COLO668 (cell line): Measurements from ENCODE around the gene GNG2.

Experiments
- DNase-seq: peaks from one replicate; lab custom pipeline; 2025; ENCODE audit not compliant: unreplicated experiment; lab: John Stamatoyannopoulos, UW

The GNG2 gene

DNA sequence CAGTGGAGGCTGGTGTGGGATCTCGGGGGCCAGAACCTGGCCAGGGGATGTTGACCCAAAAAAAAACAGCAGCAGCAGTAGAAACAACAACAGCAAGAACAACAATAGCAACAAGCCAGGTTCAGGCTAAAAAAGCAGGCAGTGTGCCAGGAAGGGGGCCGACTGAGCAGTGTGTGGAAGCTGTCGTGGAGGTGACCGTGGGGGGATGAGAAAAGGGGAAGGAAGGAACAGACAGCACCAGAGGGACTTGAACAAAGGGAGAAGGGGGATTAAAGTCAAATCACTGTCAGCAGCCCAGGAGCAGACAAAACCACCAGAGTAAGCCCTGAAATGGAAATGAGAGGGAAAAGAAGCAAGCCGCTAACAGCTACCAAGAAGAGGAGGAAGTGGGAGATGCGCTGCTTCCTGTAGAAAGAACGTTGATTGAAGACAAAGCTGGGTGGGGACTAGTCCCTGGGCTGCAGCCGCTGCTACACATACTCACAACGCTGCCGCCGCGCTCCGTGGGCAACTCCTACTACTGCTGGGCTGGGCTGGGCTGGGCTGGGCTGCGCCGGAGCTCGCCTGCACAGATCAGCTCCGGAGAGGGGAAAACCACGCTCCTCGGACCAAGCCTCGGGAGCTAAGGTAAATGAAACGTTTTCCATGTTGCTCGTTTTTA lies at the start of gene GNG2:
GNG2 (plus strand) TSS at position 449 of the 661 bp plus-strand sequence. CDS start 90,067 bp downstream, outside the sequence.
- peak; percentile 85 for DNase-seq

DNA sequence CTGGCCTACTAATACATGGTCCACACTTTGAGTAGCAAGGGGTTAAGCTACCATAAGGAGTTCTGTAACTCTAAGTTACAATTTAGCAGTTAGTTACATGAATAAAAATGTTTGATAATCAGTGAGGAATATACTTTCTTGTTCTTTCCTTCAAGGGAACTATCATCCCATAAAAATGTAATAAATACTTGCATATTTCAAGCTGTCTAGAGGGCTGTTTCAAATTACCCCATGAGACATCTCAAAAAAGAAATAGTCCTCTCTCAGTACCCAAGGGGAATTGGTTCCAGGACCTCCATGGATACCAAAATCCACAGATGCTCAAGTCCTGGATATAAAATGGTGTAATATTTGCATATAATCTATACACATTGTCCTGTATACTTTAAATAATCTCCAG lies 48.7 kb upstream of the GNG2 start:
- DNase-seq, result no peak

DNA sequence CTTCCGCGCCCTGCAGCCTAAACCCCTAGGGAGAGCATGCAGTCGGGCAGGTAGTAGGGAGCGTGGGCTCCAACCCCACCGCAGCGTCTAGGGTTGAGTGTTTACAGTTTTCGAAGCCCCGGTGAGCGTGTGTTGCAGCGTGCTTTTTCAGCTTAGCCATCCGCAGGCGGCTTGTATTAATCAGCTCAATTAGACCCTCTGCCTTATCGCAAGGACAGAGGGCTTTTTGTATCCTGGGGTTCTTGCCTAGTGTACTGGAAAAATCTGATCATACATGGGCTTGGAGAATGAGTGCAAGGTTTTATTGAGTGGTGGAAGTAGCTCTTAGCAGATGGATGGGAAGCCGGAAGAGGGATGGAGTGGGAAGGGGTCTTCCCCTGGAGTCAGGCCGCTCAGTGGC lies 44.4 kb upstream of the GNG2 start:
- no peak for DNase-seq

DNA sequence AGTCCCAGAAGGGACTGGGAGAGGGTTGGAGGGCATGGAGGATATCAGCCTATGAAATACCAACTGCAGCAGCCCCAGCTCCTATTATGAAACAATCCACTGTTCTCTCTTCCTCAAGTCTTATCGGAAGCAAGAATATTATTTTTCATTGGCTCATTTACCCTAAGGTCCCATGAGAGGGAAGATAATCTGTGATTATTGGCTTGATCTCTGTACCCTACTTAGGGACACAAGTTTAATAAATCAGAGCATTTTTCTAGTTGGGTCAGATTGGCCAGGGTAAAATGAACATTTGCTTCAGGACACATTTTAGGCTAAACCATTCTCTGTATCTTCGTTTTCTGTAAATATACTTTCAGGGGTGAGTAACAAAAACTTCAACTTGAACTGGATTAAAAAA lies 43.1 kb upstream of the GNG2 start:
- no peak for DNase-seq

DNA sequence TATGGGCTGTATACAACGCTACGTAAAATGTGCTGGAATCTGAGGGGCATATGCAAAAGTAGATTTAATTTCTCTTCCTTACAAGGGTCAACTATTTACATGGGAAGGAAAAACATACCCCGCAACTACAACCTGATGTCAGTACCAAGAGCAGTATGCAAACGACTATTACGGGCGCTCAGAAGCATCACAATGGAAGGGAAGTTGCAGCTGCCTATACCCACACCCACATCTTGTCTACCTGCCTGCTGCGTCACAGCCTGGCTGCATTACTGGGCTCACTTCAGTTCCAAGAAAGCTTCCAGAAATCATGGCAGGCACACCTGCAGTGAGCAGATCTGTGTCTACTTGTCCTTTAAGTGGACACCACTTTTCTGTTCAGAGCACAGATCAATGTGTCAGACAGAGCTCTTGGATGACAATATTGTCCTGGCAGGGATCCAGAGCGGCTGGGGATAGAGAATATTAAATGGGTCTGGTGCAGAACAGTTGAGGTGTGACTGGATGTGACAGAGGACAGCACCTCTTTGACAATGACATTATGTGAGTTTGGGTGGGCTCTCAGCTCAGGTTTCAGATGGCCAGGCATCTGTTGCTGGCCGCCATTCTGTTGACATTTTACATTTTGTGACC lies 41.5 kb upstream of the GNG2 start:
- DNase-seq, result peak; percentile 52

DNA sequence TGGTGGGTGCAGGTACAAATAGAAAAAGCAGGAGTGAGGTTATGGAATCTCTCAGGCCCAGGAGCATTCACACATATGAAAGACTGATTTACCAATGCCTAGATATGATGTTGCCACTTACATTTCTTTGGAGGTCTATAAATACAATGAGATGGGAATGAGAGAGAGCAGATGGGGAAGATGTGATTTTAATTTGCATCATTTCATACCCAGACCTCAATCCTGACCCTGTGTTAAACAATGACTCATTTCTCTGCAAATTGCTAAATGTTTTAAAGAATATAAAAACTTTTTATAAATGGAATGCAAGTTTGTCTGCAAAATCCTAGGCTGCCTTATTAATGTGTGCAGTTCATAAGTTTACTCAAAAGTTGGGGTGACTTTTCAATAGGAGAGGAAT lies 38.6 kb upstream of the GNG2 start:
- no peak for DNase-seq

DNA sequence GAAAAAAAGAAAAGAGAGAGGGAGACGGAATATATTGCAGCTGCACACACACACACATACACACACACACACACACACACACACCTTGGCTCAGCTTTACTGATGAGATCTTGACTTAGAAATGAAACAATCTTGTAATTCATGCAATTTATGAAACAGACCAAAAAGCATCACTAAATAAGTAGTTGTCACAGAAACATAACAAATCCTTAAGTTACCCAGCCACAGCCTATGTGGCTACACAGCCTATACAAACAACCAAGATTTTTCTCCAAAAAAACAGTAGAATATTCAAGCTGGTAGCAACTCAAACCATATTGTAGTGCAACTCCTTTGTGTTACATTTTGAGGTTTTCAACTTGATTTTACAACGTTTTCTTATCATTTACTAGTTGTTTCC lies 37.9 kb upstream of the GNG2 start:
- DNase-seq, result no peak

DNA sequence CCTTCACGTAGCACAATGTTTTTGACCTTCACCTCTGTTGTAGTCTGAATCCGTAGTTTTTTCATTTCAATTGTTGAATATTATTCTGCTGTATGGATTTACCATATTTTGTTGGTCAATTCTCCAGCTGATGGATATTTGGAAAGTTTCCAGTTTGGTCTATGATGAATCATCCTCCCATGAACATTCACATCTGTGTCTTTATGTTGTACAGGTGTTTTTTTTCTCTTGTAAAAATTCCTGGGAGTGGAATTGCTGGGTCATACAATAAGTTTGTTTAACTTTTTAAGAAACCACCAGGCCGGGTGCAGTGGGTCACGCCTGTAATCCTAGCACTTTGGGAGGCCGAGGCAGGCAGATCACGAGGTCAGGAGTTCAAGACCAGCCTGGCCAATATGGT lies 36.7 kb upstream of the GNG2 start:
- DNase-seq, result no peak

DNA sequence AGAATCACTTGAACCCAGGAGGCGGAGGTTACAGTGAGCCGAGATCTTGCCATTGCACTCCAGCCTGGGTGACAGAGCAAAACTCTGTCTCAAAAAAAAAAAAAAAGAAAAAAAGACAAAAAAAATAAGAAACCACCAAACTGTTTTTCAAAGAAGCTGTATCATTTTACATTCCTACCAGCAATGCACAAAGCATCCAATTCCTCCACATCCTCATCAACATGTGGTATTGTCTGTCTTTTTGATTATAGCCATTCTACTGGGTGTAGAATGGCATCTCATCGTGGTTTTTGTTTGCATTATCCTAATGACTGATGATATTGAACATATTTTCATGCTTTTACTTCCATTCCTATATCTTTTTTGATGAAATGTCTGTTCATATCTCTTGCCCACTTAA lies 36.2 kb upstream of the GNG2 start:
- no peak for DNase-seq

DNA sequence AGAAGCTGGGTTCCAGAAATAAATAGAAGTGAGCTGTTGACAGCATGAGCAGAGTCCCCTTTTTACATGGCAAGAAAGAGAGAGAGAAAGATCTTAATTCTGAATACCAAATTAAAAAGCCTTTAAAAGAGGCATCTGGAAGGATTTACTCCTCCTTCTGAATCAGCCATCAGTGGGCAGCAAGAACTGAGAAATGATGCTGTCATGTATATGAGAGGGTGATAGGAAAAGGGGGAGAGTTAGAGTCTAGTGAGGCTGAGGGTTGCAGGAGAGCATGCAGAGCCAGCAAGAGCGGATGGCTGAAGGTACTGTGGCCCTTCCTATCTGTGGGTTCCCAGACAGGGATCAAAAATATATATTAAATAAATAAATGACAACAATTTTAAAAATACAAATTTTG lies 34.5 kb upstream of the GNG2 start:
- DNase-seq, result no peak

DNA sequence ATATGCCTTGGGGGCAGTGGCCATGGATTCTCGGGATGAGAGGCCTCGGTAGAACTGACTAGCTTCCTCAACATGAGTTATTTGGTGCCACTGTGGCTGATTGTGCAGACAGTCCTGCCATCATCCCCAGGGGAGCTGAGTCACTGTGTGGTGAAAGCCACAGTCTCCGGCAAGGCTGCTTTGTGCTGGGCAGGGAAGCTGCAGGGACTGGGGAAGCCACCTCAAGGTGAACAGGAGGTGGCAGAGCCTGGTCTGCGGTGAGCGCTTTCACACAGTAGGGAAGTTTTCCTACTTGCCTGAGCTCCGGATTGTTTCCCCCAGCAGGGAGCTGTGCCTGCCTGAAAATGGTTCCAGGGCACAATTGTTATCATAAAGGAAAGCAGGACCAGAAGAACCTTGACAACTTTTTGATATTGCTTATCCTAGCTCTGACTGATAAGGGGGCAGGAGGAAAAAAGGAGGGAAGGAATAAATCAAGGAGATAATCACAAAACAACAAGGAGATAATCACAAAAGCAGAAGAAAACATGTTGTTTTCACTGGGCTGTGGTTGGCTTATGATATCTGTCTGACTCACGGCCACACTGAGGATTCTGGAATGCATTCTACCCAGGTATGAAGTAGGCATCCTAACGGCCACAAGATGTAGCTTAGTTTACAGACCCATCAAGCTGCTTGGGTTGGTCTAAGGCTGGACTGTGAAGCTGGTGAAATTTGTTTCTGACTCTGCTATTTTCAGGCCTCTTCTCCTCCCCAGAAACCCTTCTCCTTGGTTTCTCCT lies 32.2 kb upstream of the GNG2 start:
- DNase-seq, result no peak

DNA sequence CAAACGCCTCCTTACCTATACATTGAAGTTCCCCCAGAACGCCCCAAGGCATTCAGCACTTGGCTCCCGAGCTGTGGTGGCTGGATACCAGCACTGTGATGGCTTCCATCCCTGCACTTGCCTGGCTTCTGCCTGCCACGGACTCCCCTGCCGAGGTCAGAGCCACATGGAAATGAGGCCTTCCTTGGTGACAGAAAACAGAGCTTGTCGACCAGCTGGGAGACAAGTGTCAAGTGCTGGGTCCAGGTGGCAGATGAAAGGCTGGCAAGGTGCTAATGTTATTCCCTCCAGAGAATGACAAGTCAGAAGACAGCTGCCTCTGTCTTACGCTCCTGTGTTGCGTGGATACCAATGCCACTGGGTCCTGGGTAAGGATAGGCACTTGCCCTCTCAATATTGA lies 26.2 kb upstream of the GNG2 start:
- DNase-seq, result no peak

DNA sequence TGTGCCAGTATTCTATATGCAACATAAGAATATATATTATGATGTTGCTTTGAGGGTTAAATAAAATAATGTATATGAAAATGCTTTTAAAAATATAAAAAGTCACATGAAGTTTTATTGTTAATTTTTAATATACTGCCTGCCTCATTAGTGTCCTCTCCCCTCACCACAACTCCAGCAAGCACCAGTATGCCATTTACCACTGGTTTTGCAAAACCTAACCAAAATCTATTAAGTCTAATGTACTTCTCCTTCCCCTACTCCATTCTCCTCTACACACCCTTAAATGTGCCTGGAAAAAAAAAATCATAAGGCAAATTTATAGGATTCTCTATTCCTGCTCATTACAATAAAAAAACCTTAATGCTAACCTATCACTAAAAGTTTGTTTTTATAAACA lies 24.0 kb upstream of the GNG2 start:
- no peak for DNase-seq

DNA sequence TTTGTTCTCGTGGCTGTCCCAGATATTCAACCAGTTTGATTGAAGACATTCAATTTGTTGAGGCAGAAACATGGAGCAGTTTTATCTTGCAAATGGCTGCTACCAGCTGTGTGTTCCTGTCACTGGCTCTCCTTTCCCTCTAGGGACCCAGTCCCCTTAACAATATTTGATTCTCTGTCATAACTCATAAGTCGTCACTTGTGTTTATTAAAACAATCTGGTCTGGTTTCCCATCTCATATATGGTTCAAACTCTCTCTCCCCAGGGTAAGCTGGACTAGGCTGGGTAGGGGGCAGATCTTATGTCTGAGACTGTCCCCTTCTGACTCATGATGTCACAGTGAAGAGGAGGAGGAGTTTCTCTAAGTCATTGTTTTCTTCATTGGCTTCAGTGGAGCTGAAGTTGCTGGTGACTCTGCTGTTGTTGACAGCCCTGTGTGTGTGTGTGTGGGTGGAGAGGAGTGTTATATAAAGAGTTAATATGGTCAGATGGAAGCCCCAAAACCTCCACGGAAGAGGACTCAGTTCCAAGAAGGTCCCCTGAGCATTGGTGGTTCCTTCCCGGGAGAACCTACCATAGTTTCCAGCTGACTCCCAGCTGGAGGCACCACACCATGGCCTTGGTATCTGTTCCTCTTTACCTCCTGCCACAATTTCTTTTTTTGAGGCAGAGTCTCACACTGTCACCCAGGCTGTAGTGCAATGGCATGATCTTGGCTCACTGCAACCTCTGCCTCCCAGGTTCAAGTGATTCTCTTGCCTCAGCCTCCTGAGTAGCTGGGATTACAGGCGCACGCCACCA lies 16.1 kb upstream of the GNG2 start:
- DNase-seq, result no peak

DNA sequence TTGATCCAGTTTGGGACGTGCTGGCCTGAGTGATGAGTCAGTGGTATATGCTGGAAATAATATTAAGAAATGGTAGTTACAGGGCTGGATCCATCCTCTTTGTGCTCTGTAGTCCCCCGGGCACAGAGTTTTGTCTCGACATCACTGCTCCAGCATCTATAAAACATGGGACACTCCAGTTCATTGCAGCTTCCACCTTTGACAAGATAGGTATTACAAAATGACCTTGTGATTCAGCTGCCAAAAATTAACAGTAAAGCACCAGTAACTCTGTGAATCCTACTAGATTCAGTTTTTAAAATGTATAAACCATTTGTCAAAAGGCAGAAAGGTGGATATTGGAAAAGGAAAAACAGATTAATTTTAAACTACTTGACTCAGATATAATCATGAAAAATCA lies 14.6 kb upstream of the GNG2 start:
- DNase-seq, result no peak

DNA sequence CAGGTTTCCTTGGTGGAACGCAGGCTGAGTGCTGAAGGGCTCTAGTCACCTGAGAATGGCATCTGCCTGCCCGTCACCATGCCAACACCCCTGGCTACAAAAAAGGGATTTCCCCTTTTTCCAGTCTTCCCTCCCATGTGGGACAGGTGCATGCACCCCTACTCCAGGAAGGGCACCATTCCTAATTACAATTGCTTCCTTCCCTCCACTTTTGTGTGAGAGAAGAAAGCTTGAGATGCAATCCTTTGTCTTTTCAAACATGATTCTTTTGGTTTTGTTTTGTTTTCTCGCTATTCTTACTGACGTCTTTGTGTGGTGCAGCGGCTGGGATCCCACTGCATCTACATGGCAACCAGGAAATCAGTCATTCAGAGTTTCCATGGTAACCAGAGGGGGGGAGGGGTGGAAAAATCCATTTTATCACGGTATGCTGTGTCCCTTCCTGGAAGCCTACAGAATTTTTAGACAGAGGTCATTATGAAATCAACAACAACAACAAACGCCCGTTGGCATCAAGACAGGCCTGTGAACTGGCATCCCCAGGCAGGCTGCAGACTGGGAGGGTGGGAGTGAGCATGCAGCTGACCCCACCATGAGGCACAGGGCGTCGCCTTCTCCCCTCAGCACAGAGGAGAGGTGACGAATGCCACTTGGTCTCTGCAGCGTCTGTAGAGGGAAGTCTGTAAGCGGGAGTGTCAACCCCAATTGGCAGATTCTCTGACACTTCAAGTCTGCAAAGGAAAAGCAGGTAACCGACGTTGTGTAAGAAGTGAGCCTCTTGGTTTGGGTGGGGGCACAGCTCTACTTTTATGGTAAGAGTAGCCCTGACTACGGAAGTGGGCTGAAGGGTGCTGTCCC lies 13.6 kb upstream of the GNG2 start:
- DNase-seq, result peak; percentile 83

DNA sequence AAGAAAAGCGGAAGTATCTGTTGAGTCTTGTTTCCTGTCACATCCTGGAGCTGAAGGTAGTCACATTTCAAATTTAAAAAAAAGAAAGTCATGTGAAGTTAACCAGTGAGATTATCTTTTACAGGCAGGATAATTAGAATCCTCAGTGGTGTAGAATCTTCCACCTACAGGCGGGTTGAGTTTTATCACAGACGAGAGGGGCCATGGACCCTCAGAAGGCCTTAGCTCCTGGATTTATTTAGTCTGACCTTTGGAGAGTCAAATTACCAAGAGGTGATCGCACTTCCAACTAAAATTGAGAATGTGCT lies 13.0 kb upstream of the GNG2 start:
- no peak for DNase-seq

DNA sequence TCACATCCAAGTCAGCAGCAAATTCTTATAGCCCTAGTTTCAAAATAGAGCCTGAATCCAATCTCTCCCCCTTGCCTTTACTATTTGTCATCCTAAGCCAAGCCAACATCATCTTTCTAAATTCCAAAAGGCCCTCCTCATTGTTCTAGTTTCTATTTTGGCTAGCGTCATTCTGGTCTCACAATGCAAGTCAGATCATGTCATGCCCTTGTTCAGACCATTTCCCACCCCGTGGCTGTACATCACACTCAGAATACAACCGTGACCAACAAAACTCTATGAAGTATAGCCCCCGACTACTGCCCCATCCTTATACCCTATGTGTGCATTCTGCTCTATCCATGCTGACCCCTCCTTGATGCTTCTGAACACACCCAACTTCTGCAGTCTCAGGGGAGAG lies 12.3 kb upstream of the GNG2 start:
- DNase-seq, result no peak

DNA sequence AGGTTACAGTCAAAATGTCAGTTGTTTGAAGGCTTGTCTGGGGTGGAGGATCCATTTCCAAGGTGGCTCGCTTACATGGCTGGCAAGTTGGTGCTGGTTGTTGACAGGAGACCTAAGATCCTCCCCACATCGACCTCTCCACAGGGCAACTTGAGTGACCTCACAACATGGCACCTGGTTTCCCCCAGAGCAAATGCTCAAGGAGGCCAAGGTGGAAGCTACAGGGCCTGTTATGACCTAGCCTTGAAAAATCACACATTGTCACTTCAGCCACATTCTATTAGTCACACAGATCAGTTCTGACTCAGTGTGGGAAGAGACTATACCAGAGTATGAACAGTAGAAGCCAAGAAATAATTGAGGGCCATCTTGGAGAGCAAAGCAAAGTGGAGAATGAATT lies 11.3 kb upstream of the GNG2 start:
- DNase-seq, result no peak

DNA sequence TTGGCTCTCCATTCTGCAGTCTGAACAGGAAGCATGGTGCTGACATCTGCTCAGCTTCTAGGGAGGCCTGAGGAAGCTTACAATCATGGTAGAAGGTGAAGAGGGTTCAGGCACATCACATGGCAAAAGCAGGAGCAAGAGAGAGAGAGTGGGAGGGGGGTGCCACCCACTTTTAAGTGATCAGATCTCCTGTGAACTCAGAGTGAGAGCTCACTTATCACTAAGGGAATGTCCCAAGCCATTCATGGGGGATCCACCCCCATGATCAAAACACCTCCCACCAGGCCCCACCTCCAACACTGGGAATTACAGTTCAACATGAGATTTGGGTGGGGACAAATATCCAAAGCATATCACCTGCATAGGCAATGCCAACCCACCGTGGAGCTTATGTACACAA lies 9.8 kb upstream of the GNG2 start:
- DNase-seq, result no peak

DNA sequence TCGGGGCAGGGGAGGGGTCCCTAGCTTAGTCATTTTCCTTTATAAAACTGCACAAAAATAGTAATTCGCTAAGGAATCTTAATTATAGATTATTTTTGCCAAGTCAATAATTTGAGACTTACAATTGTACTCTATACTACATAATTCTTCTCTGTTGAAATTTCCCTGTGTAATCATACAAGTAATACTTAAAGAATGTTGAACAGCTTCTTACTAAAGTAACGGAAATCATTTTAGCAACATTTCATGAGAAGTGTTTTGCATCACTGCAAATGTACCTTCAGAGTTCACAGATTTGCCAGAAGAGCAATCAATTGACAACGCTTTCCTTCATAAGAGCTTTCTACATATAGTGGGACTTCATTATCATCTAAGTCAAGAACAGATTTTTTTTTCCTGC lies 7.9 kb upstream of the GNG2 start:
- DNase-seq, result no peak
